Measurements from ENCODE around the gene FHIT.

Gene FHIT

DNA sequence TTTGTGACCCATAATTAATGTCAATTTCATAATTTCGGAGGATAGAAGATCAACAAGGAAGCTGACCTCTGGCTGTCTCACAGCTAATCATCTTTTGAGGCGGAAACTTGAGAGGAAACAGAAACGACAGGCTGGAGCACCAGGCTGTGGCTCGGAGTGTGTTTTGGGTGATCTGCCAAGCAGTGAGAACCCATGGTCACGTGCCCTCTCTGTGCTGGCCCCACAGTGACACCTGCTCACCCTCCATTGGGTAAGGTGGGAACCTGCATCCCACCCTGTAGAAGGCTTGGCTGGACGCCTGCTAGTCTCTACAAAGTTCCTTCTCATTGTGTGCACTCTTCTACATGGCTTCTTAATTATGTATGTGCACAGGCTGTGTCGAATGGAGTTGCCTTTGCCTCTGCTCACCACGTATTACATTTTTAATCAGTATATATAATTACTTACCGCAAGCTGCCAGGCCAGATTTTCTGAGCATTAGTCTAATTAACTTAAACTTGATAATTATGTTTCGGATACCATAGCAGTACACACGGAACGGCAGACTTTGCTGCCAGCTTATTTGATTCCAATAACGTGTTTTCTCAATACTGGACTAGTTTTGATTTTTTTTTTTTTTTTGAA lies 1482.0 kb downstream of the FHIT start:
- H3K36me3 ChIP-seq (replicated peaks) = no peaks in the 10 kb centered on the region
- H3K4me3 ChIP-seq (ENCODE audit: low read depth, low read length) = no peak overlapping the region
- no peak overlapping the region for H3K27ac ChIP-seq
- TF ChIP-seq, protein P1, sequence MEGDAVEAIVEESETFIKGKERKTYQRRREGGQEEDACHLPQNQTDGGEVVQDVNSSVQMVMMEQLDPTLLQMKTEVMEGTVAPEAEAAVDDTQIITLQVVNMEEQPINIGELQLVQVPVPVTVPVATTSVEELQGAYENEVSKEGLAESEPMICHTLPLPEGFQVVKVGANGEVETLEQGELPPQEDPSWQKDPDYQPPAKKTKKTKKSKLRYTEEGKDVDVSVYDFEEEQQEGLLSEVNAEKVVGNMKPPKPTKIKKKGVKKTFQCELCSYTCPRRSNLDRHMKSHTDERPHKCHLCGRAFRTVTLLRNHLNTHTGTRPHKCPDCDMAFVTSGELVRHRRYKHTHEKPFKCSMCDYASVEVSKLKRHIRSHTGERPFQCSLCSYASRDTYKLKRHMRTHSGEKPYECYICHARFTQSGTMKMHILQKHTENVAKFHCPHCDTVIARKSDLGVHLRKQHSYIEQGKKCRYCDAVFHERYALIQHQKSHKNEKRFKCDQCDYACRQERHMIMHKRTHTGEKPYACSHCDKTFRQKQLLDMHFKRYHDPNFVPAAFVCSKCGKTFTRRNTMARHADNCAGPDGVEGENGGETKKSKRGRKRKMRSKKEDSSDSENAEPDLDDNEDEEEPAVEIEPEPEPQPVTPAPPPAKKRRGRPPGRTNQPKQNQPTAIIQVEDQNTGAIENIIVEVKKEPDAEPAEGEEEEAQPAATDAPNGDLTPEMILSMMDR (IDR thresholded peaks at IDR 0.05; ENCODE audit: low read depth, low read length, missing control alignments) = no peak
- DNase-seq = no peak
- in situ Hi-C loops (cut with HindIII; ENCODE audit: low pct_ligation_motif_present, low sequenced_read_pairs) = no loop called here
- no peaks in the 10 kb centered on the region for H3K27me3 ChIP-seq (replicated peaks)

DNA sequence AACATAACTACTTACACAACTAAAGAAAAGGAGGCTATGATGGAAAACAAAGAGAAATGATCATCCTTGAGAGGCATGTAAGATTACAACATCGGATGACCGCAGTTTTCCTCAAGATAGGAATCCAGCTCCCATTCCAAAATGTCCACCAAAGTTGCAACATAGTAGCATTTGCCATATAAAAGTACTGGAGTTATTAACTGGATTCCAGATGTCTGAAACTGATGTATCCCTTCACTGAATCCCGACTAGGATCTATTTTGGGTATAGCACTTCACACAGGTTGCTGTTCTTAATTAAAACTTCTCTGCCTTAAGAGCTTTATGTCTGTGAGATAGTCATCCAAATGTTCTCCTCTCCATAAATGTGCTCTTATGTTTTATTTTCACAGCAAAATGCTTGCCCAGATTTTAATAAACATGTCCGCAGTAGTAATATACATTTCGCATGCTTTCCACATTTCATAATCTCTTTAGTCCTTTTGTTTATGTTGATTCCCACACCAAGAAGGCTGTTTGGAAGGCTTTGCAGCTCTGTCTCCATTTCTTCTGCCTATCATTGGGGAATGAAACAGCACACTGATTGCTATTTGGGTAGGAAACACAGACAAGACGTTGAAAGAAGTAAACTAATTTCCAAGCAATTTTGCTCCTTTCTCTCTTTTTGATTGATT lies 1484.9 kb downstream of the FHIT start:
- Histone ChIP-seq H3K27ac (no peak overlapping the region), H3K27me3 (replicated peaks) (no peaks in the 10 kb centered on the region), H3K36me3 (replicated peaks) (no peaks in the 10 kb centered on the region), H3K4me3 (ENCODE audit: low read depth, low read length) (no peak overlapping the region)
- in situ Hi-C loops (cut with HindIII; ENCODE audit: low pct_ligation_motif_present, low sequenced_read_pairs) = no loop called here
- DNase-seq = no peak
- TF ChIP-seq, protein P1 (IDR thresholded peaks at IDR 0.05; ENCODE audit: low read depth, low read length, missing control alignments) = no peak

DNA sequence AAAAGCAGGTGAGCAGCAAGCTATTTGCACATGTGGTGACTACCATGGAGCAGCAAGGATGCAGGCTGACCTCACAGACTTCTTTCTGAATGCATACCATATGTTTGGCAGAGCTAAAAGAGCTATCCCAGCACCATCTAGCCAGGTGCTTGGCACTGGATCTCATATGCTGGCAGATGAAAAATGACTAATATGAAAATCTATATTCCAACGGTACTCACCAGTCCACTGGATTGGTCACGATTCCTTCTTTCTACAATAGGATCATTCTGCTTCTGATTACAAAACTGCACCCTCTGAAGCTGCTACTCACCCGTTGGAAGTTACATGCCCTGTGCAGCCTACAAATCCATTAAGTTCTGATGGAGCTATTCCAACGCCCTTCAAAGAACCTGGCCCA lies 1487.1 kb downstream of the FHIT start:
- Histone ChIP-seq H3K27me3 (replicated peaks) (no peaks in the 10 kb centered on the region), H3K4me3 (ENCODE audit: low read depth, low read length) (no peak overlapping the region), H3K36me3 (replicated peaks) (no peaks in the 10 kb centered on the region), H3K27ac (no peak overlapping the region)
- in situ Hi-C loops (cut with HindIII; ENCODE audit: low pct_ligation_motif_present, low sequenced_read_pairs) = no loop called here
- DNase-seq = no peak
- TF ChIP-seq, protein P1 (IDR thresholded peaks at IDR 0.05; ENCODE audit: low read depth, low read length, missing control alignments) = no peak

DNA sequence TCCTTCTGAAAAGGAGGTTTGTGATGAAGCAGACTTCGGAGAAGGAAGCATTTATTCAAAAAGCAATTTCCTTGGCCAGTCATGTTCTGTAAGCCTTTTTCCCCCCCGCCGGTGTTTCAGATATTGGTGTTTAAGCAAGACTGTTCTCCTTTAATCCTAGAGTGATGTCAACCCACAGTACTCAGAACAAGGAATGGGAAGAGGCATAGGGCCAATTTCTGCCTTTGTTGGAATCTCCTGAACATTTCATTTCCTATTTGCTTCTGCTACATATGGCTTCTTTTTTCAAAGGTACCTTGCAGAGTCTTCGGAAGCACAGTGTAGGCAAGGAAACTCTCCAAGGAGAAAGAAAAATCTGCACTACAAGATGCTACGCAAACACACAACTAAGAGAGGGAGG lies 1488.3 kb downstream of the FHIT start:
- TF ChIP-seq, protein P1 (IDR thresholded peaks at IDR 0.05; ENCODE audit: low read depth, low read length, missing control alignments) = no peak
- H3K27me3 ChIP-seq (replicated peaks) = no peaks in the 10 kb centered on the region
- DNase-seq = no peak
- in situ Hi-C loops (cut with HindIII; ENCODE audit: low pct_ligation_motif_present, low sequenced_read_pairs) = no loop called here
- H3K36me3 ChIP-seq (replicated peaks) = no peaks in the 10 kb centered on the region
- H3K4me3 ChIP-seq (ENCODE audit: low read depth, low read length) = no peak overlapping the region
- H3K27ac ChIP-seq = no peak overlapping the region

DNA sequence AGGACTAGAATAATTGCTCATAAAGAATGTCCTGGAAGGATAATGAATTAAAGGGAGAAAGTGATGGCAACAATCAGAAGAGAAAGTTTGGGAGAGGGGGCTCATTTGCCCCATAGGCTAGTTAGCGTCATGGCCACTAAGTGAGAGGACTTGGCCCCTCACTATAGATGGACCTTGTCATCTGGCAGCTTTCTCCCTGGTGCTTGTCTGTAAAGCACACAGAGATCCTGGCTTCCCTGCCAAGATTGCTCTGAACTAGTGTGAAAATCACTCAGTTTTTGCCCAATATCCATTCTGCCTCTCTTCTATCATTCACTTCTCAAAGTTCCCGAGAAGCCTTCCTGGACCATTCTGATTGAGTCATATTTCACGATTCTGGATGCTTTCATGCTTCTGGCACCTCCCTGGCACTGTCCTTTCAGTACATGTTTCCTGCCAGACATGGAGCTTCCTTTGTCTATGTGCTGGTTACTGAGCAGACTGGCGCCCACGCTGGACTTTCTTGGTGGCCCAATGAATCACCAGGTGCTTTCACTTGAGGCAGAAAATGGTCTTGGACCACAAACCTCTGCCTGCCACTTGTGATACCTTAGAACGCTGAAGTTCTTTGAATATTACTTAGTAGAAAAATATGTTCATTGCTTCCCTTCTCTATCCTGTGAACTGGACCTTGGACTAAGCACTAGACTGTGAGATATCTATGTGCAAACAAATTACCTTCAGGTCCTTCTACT lies 1491.8 kb downstream of the FHIT start:
- DNase-seq = no peak
- Histone ChIP-seq H3K4me3 (ENCODE audit: low read depth, low read length) (no peak overlapping the region), H3K27ac (no peak overlapping the region), H3K27me3 (replicated peaks) (no peaks in the 10 kb centered on the region), H3K36me3 (replicated peaks) (no peaks in the 10 kb centered on the region)
- in situ Hi-C loops (cut with HindIII; ENCODE audit: low pct_ligation_motif_present, low sequenced_read_pairs) = no loop called here
- TF ChIP-seq, protein P1 (IDR thresholded peaks at IDR 0.05; ENCODE audit: low read depth, low read length, missing control alignments) = no peak
